Measurements from ENCODE around the gene CC2D2A.
"Not testable (repeated sequence)": the region's sequence is repeated elsewhere in the genome, so short reads cannot be mapped to it uniquely, and the experiment has no call there.

CC2D2A gene

GRCh38 chr4:15470128-15470475, 420 bp downstream of the CC2D2A start:
- no peak for DNase-seq

- DNase-seq = no peak
Observed at GRCh38 chr4:15476396-15476795, 6.7 kb downstream of the CC2D2A start.

- DNase-seq = no peak
Observed at GRCh38 chr4:15478724-15479088, 9.0 kb downstream of the CC2D2A start.

GRCh38 chr4:15479089-15479912, 9.6 kb downstream of the CC2D2A start:
- DNase-seq = peak; percentile 82

GRCh38 chr4:15479913-15480185, 10.2 kb downstream of the CC2D2A start:
- DNase-seq = peak; percentile 21

DNA sequence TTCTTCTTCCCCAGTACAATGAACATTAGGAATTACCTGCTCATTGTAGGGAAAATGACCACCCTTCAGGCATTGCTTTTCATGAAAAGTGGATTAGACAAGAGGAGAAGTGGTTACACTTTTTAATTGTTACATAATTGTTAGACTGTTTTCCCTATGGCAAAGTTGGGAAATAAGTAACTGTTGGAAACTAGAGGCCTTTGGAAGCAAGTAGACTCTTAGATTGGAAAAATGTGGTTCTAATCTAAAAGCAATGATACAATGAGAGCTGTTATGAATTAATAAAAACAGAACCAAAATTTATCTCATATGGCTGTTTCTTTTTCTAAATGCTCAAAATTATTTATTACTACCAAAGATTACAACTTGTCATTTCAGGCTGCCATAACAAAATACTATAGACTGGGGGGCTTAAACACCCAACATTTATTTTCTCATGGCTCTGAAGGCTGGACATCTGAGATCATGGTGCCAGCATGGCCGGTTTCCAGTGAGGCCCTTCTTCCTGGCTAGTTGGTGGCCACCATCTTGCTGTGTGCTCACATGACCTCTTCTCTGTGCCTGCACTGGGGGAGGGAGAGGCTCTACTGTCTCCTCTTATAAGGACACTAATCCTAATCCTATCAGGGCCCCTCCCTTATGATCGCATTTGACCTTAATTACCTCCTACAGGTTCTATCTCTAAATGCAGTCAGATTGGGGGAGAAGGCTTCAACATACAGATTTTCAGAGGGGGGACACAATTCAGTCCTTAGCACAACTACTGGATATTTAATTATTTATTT, 12.5 kb downstream of the CC2D2A start:
- no peak for DNase-seq

- peak; percentile 5 for DNase-seq
Observed at GRCh38 chr4:15482842-15483241, 13.2 kb downstream of the CC2D2A start.

- DNase-seq = no peak
Observed at GRCh38 chr4:15488136-15488535, 18.5 kb downstream of the CC2D2A start.

- no peak for DNase-seq
Observed at GRCh38 chr4:15488658-15489470, 19.2 kb downstream of the CC2D2A start.

DNA sequence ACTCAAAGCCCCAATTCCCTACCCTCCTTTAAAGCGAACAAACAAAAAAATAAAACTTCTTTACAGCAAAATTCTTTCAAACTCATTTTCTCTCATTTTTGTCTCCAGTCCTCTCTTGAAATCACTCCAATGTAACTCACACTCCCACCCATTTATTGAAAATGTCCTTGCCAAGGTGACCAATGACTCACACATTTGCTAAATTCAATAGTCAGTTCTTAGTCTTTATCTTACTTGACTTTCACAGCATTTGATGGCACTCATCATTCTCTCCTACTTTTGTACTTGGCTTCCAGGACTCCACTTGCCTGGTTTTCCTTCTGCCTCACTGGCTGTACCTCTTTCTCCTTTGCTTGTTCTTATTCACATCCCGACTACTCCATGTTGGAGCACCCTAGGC, 19.9 kb downstream of the CC2D2A start:
- DNase-seq = no peak

DNA sequence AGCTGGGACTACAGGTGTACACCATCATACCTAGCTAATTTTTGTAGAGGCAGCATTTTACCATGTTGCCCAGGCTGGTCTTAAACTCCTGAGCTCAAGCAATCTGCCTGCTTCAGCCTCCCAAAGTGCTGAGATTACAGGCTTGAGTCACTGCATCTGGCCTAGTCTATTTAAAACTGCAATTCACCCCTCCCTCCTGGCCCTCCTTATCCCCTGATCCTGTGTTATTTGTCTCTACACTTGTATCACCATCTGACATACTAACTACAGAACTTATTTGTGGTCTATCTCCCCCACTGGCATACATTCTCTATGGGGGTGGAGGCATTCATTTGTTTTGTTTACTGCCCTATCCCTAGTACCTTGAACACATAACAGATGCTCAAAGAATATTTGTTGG, 23.7 kb downstream of the CC2D2A start:
- no peak for DNase-seq

- peak; percentile 21 for DNase-seq
Observed at GRCh38 chr4:15495621-15496020, 25.9 kb downstream of the CC2D2A start.

- DNase-seq = no peak
Observed at GRCh38 chr4:15498356-15498755, 28.7 kb downstream of the CC2D2A start.

DNA sequence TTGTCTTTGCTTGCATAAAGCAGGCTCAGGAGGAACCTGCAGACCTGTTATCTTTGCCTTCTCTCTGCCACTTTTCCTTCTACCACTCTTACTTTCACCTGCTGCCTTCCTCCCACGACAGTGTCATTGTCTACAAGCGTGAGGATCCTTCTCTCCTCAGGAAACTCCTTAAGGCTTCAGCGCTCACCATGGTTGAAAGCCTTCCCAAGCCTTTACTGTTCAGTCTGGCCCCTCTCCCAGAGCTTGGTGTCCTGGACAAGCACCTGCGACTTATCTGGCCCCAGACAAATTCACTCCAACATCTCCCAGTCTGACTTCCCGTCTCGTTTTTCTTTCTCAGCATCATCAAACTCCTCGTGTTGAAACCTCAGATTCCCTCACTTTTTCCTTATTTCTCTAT, 31.0 kb downstream of the CC2D2A start:
- DNase-seq = no peak

- DNase-seq = no peak
Observed at GRCh38 chr4:15501941-15502340, 32.3 kb downstream of the CC2D2A start.

DNA sequence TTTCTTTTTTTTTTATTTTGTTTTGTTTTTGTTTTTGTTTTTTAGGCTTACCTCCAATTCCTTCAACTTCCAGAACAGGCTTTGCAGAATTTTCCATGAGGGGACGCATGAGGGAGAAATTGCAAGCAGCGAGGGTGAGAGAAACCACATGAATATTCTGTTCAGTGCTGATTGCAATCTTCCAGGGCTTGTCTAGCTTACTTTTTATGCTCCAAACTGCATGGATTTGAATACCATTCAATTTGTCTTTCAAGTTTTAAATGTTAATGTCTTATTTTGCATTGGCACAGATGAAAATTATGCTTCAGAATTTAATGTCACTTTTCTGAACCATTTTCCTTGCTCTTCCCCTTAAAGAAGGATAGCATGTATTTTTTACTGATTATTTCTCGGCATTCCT, 32.7 kb downstream of the CC2D2A start:
- no peak for DNase-seq

- no peak for DNase-seq
Observed at GRCh38 chr4:15504041-15504440, 34.4 kb downstream of the CC2D2A start.

- DNase-seq = no peak
Observed at GRCh38 chr4:15506464-15506863, 36.8 kb downstream of the CC2D2A start.

DNA sequence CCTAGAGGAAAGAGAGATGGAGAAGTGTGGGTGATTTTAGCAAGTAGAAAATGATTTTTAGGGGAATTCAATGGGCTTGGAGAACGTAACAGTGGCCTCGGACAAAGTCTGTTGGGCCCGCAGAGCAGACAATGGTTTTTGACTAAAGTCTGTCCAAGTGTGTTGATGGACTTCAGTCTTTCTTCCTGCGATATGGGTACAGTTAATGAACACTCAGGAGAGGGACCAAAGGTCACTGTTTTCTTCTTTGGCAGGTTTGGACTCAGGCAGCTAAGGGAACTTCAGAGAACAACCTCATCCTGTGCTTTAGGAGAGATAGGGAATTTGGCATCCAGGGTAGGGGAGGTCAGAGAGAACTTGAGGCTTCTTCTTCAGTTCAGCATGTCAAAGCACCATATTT, 38.0 kb downstream of the CC2D2A start:
- DNase-seq = no peak

DNA sequence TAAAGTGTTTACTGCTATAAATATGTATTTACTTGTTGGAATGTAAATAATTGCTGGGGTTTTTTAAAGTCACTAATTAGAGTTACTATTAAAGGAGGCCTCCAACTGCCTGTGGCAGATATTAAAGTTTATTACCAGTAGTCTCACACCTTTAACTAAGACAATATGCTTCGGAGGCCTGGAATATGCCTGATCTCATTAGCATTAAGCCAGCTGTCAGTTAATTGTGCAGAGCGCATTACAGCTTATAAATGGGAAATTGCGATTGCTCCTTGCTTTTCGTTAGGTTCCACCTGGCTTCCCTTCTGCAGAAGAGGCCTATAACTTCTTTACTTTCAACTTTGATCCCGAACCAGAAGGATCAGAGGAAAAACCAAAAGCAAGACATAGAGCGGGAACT, 41.3 kb downstream of the CC2D2A start:
- DNase-seq = no peak

GRCh38 chr4:15513545-15513944, 43.9 kb downstream of the CC2D2A start:
- DNase-seq = no peak

DNA sequence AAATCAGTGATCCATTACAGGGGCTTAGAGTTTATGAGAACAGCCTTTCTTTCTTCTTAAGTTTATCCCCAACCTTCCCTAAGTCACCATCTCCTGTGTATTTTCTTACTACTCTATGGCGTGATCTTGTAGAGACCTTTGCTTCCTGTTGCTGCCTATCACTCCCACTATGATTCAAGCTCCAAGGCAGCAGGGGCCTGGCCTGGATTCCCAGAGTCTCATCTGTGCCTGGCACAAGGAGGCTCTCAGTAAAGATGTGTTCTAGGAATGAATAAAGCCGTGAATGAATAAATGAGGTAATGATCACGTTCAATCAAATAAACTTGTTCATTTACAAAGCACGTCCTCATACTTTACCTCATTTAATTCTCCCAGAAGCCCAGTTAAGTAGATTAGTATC, 45.4 kb downstream of the CC2D2A start:
- no peak for DNase-seq

- no peak for DNase-seq
Observed at GRCh38 chr4:15516494-15516893, 46.8 kb downstream of the CC2D2A start.

DNA sequence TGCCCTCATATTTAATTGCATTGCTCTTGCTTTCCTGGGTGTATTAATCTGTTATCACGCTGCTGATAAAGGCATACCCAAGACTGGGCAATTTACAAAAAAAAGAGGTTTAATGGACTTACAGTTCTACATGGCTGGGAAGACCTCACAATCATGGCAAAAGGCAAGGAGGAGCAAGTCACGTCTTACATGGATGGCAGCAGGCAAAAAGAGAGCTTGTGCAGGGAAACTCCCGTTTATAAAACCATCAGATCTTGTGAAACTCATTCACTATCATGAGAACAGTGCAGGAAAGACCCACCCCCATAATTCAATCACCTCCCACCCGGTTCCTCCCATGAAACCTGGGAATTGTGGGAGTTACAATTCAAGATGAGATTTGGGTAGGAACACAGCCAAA, 48.0 kb downstream of the CC2D2A start:
- DNase-seq = not testable (repeated sequence)
